NCI-H1417 (cell line): ENCODE data around the gene GPR22.

ENCODE experiments used
- DNase-seq, 3 experiments: peaks; one replicate each; lab custom pipeline; 2025; lab: John Stamatoyannopoulos, UW

Gene GPR22, protein sequence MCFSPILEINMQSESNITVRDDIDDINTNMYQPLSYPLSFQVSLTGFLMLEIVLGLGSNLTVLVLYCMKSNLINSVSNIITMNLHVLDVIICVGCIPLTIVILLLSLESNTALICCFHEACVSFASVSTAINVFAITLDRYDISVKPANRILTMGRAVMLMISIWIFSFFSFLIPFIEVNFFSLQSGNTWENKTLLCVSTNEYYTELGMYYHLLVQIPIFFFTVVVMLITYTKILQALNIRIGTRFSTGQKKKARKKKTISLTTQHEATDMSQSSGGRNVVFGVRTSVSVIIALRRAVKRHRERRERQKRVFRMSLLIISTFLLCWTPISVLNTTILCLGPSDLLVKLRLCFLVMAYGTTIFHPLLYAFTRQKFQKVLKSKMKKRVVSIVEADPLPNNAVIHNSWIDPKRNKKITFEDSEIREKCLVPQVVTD

DNA sequence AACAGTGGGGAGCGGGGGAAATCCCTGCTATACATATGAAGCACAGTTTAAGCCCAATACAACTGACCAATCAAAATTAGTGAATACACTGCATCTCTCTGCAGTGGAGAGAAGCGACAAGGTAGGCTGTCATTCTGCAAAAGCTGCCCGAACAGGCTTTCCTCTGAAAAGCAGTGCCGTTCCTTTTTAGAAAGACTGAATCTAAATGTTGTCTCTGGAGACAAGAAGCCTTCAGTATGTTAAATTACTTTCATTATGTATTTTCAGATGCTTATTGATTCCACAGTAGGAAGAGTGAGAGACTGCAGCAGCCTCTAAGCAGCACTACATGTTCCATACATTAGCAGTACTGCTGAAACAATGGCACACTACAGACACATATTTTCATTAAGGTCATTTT lies at the start of gene GPR22:
Gene GPR22, plus strand, starts transcription at position 129 of the 400 bp plus-strand sequence. CDS start 4,004 bp downstream, outside the sequence.
- DNase-seq: peak in 1 of 3 experiments; percentile 48

DNA sequence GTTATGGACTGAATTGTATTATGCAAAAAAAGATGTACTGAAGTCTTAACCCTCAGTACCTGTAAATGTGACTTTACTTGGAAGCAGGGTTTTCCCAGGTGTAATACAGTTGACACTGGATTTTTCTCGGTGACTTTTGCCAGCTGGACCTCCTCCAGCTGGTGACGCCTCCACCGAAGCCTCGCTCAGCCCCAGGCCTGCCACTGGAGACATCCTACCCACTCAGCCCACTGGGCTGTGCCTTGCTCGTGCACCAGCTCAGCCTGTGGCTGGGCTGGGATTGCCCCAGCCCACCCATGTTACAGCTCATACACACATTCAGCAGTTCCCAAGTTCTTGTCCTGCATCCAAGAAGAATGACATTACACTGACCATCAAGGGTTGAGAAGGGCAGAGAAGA lies 42.4 kb upstream of the GPR22 start:
- DNase-seq: no peak

DNA sequence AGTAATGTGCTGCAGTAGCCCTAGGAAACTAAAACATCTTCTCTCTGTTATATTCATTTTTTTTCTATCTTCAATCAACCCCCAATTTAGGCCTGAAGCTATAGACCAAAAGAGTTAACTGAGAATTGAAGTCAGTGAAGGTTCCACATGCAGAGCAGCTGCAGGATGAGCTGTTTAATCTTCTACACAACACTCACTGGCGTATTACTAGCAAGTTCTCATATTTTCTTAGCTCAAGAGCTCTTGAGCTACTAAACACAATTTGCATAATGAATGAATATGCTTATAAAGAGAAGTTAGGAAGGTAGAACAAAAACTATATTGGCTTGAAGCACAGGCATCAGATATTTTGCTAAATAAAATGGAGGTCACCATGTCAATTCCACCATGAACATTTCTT lies 41.2 kb upstream of the GPR22 start:
- no peak for DNase-seq

DNA sequence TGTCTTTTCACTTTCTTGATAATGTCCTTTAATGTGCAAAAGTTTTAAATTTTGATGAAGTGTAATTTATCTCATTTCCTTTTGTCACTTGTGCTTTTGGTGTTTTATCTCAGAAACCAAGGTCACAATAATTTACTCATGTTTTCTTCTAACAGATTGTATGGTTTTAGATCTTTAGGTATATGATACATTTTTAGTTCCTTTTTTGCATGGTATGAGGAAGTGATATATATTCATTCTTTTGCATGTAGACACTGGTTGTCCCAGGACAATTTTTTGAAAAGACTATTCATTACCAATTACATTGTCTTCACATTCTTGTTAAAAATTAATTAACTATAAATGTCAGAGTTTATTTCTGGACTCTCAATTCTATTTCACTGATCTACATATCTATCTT lies 39.8 kb upstream of the GPR22 start:
- no peak for DNase-seq

DNA sequence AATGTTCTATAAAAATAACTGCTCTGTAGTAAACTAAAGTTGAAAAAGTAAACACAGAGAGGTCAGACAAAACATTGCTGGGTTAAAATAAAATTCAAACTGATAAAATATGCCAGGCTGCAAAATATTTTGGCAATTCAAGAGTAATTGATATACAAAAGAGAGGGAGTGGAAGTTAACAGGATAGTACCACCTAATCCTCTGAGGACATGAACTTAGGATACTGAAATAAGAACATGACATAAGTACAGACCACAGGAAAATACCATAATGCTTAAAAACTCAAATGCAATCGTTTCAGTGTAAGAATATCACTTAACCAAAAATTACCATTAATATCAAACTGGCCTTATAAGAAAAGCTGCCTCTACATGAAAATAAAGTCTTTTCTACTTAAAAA lies 37.6 kb upstream of the GPR22 start:
- DNase-seq: no peak

DNA sequence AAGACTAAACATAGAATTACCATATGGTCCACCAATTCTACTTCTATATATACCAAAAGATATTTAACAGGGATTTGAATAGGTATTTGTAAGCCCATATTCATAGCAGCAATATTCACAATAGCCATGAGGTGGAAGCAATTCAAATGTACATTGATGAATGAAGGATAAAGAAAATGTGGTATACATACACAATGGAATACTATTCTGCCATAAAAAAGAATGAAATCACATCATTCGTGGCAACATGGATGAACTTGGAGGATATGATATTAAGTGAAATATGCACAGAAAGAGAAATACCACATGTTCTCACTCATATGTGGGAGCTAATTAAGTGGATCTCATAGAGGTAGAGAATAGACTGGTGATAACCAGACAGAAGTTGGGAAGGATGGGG lies 34.1 kb upstream of the GPR22 start:
- DNase-seq: no peak

DNA sequence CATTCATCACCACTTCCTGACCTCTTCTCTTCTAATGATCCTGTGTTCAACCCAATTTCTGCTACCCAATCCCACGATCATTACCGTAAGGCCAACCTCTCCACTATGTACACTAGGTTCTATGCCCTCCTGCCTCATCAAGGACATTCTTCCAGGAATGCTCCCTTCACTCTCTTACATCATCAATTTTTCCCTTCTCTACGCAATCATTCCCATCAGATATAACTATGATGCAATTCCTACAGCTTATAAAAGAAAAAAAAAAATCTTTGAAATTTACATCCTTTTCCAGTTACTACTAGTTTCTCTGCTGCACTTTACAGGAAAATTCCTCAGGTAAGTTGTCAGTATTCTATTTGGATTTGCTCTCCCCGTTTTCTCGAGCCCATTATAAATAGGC lies 30.8 kb upstream of the GPR22 start:
- DNase-seq: no peak

DNA sequence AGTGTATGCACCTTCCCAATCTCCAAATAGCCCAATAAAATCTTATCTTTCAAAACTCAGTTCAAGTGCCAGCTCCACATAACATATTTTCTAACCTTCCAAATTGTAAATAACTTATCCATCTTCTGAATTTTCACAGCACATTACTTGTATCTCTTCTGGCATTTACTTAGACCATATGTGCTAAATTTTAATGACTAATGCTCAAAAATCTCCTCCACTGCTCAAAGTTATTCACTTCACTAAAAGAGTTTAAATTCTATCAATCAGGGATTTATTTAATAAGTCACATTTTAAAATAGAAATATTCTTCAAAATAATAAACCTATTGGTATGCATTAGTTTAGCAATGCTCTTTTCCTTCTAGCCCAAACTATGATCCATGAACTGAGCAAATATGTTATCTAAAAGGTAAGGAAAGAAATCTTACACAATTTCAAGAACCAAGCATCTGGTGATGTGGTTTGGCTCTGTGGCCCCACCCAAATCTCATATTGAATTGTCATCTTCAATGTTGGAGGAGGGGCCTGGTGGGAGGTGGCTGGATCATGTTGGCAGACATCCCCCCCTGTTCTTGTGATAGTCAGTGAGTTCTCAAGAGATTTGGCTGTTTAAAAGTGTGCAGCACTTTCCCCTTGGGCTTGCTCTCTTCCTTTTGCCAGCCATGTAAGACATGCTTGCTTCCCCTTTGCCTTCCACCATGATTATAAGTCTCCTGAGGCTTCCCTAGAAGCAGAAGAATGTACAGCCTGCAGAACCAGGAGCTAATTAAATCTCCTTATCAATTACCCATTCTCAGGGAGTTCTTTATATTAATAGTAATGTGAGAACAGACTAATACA lies 28.1 kb upstream of the GPR22 start:
- DNase-seq: no peak

DNA sequence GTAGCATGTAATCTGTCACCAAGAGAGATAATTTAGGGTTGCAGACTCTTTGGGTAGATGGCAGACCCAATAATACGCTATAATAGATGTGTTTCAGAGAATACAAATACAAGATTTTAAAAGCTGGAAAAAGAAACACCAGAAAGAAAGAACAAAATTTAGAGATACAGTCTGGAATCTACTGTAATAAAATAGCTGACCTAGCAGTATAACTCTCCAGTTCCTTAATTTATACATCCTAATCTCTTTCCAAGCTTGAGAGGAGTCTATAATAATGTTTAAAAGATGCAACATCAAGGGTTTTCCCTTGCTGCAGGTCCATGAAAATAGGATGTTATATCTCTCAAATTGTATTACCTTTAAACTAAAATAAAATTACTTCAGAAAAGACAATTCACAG lies 27.2 kb upstream of the GPR22 start:
- DNase-seq: no peak

DNA sequence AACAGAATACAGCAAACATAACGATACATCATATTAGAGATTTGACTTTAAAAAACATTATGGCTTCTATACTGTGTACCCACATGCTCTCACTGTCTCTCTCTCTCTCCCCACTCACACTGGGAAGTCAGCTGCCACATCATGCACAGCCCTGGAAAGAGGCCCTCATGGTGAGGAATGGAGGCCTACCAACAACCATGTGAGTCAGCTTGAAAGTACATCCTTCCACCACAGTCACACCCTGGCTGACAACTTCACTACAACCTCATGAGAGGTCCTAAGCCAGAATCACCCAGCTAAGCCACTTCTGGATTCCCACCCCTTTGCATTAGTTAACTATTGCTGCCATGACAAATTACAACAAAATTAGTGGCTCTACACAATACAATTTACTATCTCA lies 23.3 kb upstream of the GPR22 start:
- DNase-seq: no peak

DNA sequence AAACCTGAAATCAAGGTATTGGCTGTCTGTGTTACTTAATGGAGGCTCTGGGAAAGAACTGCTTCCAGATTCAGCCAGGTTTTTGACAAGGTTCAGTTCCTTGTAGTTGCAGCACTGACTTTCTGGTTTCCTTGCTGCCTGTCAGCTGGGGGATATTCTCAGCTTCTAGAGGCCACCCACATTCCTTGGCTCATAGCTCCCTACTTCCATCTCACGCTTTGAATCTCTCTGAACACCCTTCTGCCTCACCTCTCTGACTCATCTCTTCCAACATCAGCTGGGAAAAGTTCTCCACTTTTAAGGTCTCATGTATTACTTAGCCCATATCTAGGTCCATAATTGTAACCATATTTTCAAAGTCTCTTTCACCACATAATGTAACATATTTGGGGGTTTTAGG lies 22.9 kb upstream of the GPR22 start:
- no peak for DNase-seq

DNA sequence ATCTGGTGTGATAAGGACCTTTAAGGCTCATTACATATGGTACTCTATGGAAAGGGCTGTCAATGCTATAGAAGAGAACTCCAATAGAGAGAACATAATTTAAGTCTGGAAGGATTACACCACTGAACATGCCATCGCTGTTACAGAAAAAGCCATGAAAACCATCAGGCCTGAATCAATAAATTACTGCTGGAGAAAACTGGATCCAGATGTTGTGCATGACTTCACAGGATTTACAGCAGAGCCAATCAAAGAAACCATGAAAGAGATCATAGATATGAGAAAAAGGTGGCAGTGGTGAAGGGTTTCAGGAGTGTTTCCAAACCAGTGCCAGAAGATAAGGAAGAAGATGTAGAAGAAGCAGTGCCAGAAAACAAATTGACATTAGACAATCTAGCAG lies 18.9 kb upstream of the GPR22 start:
- DNase-seq: no peak

DNA sequence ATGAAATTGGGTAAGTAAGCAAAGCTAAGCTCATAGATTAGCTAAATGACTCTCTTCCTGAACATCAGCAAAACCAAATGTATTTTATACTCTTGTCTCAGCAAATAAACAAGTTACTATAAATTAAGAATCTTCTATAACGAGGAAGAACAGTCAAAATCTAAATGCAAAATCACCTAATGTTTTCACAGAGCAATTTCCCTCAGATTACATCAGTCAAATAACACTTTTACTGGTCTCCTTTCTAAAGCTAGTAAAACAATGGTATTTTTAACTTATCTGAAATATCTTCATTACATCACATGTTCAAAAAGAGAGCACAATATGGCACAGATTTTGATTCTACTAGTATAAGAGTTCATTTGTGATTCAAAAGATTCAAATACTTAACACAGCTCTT lies 16.5 kb upstream of the GPR22 start:
- no peak for DNase-seq

DNA sequence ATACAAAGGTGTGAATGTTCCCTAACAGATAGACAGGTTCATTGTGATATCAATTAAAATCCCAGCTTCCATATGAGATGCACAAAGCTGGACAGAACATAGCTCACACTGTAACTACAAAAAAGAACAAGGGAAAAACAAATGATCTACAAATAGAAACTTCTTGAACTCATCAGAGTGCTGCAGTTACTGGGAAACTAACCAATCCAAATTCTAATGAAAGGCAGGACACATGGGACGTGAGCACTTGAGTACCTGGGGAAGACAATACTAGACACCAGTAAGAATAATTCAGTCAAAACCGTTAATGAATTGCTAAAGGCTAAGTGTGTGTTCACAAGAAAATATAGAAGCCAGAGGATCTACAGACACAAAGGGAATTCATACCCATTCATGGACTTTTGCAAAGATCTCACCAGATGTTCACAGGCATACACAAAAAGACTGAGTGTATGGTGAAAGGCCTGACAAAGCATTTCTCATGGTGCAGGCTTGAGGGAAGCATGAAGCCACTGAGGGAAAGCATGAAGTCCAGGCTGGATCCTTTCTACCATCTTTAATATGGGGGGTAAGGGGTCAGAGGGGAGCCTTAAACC lies 7.8 kb upstream of the GPR22 start:
- no peak for DNase-seq

DNA sequence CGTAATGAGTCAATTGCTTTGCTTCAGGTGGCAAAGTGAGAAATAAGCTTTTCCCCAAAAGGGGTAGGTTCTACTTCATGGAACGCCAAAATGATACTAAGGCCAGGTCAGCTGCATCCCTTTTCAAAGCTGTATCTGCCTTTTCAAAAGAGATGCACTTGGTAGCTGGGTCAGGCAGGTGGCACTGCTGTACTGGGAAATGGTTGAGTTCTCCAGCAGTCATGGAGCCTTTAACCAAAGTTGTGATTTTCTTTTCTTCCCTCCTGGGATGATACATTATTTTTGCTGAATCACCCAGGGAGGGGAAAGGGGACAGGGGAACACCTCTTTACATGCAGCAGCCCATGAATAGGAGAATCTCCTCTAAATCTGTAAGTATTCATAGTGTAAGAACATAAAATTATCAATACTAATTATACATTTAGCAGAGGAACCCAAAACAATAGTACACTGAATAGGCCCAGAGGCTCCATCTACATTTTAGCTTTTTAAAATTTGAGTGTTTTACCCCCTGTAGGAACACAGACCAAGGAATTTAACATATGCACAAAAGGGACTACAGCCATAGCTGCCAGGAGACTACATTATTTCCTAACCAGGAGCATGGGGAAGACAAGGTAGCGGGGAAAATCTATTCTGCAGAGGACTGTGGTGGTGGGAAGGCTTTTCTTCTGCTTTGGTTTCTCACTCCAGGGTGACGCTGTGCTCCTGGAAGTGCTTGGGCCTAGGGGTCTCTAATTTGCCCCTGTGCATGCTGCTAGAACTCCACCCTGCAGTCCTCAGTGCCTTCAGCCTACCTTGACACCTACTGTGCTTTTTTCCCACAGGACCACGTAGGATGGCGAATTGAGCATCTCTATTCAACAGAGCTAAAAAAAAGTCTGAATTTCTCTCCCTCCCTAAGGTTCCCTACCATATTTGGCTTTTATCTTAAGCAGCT lies 6.4 kb upstream of the GPR22 start:
- peak; percentile 44 to 81 (median 53) for DNase-seq

DNA sequence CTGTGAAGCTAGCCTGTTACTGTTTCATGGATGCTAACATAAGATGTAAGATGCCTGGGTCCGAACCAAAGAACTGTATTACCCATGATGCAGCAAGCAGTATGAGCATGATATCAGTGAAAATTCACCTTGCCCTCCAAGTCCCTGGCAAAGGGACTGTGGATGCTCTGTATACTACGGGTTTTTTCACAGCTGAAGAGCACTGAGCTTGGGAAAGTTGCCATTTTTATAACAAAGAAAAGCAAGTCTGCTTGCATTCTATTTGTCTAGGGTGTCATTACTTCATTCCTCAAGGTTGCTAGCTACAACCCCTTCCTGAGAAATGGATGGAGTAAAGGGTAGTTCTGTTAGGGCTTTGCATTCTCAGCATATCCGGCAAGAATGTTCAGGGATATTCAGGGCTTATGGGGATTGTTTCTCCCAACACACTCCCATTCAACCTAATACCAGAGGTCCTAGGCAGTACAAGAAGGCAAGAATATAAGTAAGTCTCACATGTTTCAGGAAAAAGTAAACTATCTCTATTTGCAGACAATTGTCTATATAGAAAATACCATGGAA lies 5.1 kb upstream of the GPR22 start:
- DNase-seq: no peak

DNA sequence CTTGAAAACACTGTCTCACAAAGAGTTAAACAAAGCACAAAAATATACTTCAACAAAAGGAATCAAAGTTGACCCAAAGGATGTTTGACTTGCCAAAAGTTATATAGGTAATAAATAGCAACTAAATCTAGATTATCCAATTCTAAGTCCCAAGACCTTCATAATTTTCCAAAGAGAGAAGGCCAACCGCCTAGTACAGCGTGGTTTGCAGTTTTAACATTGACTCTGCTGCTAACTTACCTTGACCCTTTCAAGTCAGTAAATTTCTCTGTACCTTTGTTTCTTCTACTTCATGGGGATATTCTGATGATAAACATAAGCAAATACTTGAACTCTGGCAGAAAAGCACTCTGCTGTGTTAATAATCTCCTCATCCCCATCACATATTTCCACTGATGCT lies 1.9 kb upstream of the GPR22 start:
- DNase-seq: no peak

DNA sequence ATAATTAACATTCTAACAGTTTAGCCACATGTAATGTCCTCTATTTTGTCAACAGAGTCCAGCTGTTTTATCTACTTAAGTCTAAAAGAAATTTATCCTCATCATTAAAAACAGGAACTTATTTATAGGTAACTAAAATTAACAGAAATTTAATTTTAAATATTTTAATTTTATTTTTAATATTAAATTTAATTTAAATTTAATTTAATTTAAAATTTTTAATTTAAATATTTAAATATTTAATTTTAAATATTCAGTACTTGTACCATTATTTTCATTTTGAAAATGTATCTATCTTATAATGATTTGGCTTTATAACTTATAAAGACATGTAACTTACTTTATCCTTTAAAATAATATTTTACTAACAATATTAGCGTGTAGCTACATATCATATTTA lies 1.0 kb upstream of the GPR22 start:
- DNase-seq: no peak

DNA sequence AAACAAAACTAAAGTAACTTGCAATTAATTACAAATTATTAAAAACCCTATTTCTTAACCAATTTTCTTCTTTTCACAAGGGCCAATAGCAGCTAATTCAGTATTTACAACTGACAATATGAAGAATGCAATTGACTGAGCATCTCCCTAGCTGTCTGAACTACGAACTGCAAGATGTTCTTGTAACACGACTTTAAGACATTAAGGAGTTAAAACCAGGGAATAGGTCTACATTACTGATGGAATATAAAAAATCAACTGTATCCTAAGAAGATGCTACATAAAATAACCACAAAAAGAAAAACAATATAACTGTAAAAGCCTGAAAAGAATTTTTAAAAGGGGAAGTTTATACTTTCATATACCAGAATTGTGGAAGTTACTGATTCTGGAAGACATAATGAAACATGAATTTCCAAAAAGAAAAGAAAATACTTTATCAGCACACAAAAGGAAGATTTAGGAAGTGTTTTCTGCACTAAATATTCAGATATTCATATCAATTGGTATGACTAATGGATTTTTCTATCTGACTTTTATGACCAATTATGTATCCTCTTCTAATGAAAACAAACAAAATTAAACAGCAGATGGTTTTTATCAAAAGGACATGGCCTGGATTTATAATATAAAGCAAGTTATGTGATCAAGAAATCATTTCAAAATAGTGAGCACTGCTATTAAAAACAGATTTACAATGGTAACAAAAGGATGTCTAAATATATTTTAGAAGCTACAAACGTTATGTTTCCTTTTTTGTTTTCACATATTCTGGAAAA lies 1.6 kb downstream of the GPR22 start:
- peak in 1 of 3 experiments; percentile 21 for DNase-seq

DNA sequence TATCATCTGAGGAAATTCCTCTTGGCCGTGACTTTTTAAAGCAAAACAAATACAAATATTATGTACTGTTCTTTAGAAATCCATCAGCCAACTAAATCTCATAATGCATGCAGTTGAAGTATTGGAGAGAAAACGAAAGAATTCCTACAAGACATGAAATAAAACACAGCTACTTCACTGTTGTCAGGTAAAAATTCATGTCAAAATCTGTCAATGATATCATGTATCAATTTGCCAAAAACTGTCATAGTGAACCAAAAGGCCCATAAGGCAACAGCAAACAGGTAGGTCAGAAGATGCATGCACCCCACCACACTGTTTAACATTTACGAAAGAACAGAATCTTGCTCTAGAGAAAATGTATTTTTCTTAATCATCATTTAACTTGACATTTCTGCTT lies 2.3 kb downstream of the GPR22 start:
- DNase-seq: no peak

DNA sequence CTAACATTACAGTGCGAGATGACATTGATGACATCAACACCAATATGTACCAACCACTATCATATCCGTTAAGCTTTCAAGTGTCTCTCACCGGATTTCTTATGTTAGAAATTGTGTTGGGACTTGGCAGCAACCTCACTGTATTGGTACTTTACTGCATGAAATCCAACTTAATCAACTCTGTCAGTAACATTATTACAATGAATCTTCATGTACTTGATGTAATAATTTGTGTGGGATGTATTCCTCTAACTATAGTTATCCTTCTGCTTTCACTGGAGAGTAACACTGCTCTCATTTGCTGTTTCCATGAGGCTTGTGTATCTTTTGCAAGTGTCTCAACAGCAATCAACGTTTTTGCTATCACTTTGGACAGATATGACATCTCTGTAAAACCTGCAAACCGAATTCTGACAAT lies 4.3 kb downstream of the GPR22 start:
- DNase-seq: no peak
